ENCODE measurements around the gene KHDRBS1. TPM values are rescaled to one million over a fixed set of nuclear protein-coding genes. Genes with fewer than 3 reads are reported as not detected.
A peak's percentile ranks its signal among the peaks of the same experiment; 100 is the strongest.
"Not testable (repeated sequence)": the region's sequence is repeated elsewhere in the genome, so short reads cannot be mapped to it uniquely, and the experiment has no call there.

KHDRBS1 gene
- total RNA-seq, 1 experiment from 2014 or later: 86.7 TPM

DNA sequence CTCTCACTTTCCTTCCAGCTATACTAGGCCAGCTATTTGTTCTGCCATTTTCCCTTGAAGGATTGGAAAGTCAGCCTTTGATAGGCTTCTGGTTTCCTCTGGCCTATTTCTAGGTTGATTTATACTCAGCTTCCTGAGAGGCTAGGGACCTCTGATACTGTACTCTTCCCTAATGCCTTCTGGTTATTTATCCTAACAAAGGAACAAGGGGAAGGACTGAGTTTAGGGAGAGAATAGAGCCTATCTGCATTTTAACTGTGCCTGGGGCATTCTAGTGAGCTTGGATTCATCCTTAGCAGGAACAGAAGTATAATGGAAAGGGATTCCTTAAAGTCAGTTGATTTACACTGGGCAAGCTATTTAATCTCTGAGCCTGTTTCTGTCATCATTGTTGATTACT lies 47.2 kb downstream of the KHDRBS1 start:
- ATAC-seq: no peak
- POLR2A ChIA-PET (ENCODE audit: unreplicated experiment): no interaction called here
- no peaks in the 10 kb centered on the region for H4K20me1 ChIP-seq (ENCODE audit: low read length)
- no peaks in the 10 kb centered on the region for H3K9me3 ChIP-seq (ENCODE audit: low read length)
- CTCF ChIA-PET: interaction anchor here (0.6 kb wide), 2 partner anchors 81 to 198 kb away, joined by 3 to 10 read pairs; no protein-coding TSS in a partner anchor
- no peak for TF ChIP-seq EZH2phosphoT487 (IDR thresholded peaks at IDR 0.05; ENCODE audit: borderline replicate concordance, low read length)
- H3K27ac ChIP-seq (ENCODE audit: low read length): no peak overlapping the region
- no peaks in the 10 kb centered on the region for H3K27me3 ChIP-seq (ENCODE audit: low read length)
- no peak overlapping the region for H3K4me2 ChIP-seq (ENCODE audit: low read length)
- no peak overlapping the region for H2AFZ ChIP-seq (ENCODE audit: low read length)
- DNase-seq: no peak
- TSS peak; percentile 4 for BruUV-seq (replicated peaks)
- peaks cover 10% of the 10 kb centered on the region for H3K4me1 ChIP-seq (ENCODE audit: insufficient read depth, low read length)
- no peaks in the 10 kb centered on the region for H3K79me2 ChIP-seq (ENCODE audit: low read length)
- H3K9me2 ChIP-seq (replicated peaks; ENCODE audit: low read length): no peaks in the 10 kb centered on the region
- no peak overlapping the region for H3K4me3 ChIP-seq (ENCODE audit: low read length)
- H3F3A ChIP-seq (ENCODE audit: low read length, unreplicated experiment): no peaks in the 10 kb centered on the region
- intact Hi-C loops (cut with micrococcal nuclease): loop anchor here (5.0 kb wide), 1 partner anchor 99 kb away; no protein-coding TSS in a partner anchor
- no peak overlapping the region for H3K9ac ChIP-seq (ENCODE audit: low read length)
- peaks cover 37% of the 10 kb centered on the region for H3K36me3 ChIP-seq (ENCODE audit: low read depth, low read length)

DNA sequence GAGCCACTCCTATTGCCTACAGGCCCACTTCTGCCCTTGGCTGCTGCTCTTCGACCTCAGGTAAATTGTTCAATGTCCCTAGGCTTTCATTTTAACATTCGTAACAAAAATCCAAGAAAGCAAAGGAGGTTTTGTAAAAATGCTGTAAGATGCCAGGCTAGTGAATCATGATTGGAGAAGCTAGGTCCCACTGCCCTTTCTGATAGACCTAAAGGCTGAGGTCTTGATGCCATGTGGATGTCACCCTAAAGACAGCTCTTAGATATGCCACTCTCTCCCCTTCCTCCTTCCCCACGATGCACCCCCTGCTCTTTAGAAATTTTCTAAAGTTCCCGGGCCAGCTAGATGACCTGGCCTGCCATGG lies 49.2 kb downstream of the KHDRBS1 start:
- ChIA-PET CTCF (interaction anchor here (0.8 to 1.4 kb wide), 3 partner anchors 46 to 85 kb away, joined by 3 to 4 read pairs (median 3); no protein-coding TSS in a partner anchor), POLR2A (ENCODE audit: unreplicated experiment) (interaction anchor here (0.7 kb wide), 1 partner anchor 18 kb away, joined by 3 read pairs; no protein-coding TSS in a partner anchor)
- Histone ChIP-seq H3F3A (ENCODE audit: low read length, unreplicated experiment) (no peaks in the 10 kb centered on the region), H3K9ac (ENCODE audit: low read length) (no peak overlapping the region), H3K9me3 (ENCODE audit: low read length) (no peaks in the 10 kb centered on the region), H3K9me2 (replicated peaks; ENCODE audit: low read length) (no peaks in the 10 kb centered on the region), H3K4me3 (ENCODE audit: low read length) (no peak overlapping the region), H3K4me2 (ENCODE audit: low read length) (no peak overlapping the region), H3K27ac (ENCODE audit: low read length) (peak overlapping the region; percentile 20; the same call in 1 of the 2 replicates), H3K4me1 (ENCODE audit: insufficient read depth, low read length) (peaks cover 18% of the 10 kb centered on the region), H4K20me1 (ENCODE audit: low read length) (no peaks in the 10 kb centered on the region), H3K27me3 (ENCODE audit: low read length) (no peaks in the 10 kb centered on the region), H3K36me3 (ENCODE audit: low read depth, low read length) (peaks cover 28% of the 10 kb centered on the region), H3K79me2 (ENCODE audit: low read length) (no peaks in the 10 kb centered on the region), H2AFZ (ENCODE audit: low read length) (no peak overlapping the region)
- TF ChIP-seq EZH2 (IDR thresholded peaks at IDR 0.05; ENCODE audit: low read length, unreplicated experiment) (no peak), EZH2phosphoT487 (IDR thresholded peaks at IDR 0.05; ENCODE audit: borderline replicate concordance, low read length) (no peak)
- TF ChIP-seq, protein P1, sequence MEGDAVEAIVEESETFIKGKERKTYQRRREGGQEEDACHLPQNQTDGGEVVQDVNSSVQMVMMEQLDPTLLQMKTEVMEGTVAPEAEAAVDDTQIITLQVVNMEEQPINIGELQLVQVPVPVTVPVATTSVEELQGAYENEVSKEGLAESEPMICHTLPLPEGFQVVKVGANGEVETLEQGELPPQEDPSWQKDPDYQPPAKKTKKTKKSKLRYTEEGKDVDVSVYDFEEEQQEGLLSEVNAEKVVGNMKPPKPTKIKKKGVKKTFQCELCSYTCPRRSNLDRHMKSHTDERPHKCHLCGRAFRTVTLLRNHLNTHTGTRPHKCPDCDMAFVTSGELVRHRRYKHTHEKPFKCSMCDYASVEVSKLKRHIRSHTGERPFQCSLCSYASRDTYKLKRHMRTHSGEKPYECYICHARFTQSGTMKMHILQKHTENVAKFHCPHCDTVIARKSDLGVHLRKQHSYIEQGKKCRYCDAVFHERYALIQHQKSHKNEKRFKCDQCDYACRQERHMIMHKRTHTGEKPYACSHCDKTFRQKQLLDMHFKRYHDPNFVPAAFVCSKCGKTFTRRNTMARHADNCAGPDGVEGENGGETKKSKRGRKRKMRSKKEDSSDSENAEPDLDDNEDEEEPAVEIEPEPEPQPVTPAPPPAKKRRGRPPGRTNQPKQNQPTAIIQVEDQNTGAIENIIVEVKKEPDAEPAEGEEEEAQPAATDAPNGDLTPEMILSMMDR (conservative IDR thresholded peaks at IDR 0.05; ENCODE audit: low read depth, low read length): no peak
- DNase-seq (no peak), ATAC-seq (no peak)
- intact Hi-C loops (cut with micrococcal nuclease): loop anchor here (1.0 to 5.0 kb wide), 3 partner anchors 46 to 101 kb away; partner anchors contain the start of gene KPNA6
- BruUV-seq (replicated peaks): no TSS peak

DNA sequence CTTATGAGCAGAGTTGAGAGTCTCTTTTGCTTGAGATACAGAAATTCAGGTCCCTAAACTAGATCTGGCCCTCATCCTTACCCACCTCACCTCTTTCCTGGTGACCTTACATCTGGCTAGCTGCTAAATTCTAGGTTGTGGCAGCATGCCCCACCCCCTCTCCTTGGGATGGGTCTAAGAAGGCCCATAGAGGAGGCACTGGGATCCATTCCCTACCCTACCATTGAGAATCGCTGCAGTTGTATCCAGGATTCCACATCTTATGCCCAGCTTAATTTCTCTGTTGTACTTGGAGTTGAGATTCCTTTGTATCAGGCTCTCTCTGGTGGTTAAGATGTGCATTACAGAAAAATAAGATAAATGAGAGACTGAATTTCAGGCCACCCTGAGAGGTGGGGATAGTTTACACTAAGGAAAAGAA lies 49.6 kb downstream of the KHDRBS1 start:
- H4K20me1 ChIP-seq (ENCODE audit: low read length): no peaks in the 10 kb centered on the region
- peak; percentile 63 for DNase-seq
- no TSS peak for BruUV-seq (replicated peaks)

DNA sequence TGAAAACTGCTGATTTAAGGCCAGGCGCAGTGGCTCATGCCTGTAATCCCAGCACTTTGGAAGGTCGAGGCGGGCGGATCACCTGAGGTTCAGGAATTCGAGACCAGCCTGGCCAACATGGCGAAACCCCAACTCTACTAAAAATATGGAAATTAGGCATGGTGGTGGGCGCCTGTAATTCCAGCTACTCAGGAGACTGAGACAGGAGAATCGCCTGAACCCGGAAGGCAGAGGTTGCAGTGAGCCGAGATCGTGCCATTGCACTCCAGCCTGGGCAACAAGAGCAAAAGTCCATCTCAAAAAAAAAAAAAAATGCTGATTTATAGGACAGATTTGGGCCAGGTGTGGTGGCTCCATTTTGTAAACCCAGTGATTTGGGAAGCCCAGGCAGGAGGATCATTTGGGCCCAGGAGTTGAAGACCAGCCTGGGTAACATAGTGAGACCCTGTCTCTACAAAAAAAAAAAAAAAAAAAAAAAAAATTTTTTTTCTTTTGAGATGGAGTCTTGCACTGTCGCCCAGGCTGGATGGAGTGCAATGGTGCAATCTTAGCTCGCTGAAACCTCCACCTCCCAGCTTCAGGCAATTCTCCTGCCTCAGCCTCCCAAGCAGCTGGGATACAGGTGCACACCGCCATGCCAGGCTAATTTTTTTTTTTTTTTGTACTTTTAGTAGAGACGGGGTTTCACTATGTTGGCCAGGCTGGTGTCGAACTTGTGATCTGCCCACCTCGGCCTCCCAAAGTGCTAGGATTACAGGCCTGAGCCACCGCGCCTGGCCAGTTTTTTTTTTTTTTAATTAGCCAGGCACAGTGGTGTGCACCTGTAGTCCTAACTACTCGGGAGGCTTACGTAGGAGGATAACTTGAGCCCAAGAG lies 52.2 kb downstream of the KHDRBS1 start:
- H3K9ac ChIP-seq (ENCODE audit: low read length); BruUV-seq (replicated peaks); ATAC-seq; H2AFZ ChIP-seq (ENCODE audit: low read length); H3K36me3 ChIP-seq (ENCODE audit: low read depth, low read length); intact Hi-C loops (cut with micrococcal nuclease); H3K4me3 ChIP-seq (ENCODE audit: low read length); DNase-seq; H3K9me3 ChIP-seq (ENCODE audit: low read length); H3K27me3 ChIP-seq (ENCODE audit: low read length); H3K9me2 ChIP-seq (replicated peaks; ENCODE audit: low read length); H3K27ac ChIP-seq (ENCODE audit: low read length); H3F3A ChIP-seq (ENCODE audit: low read length, unreplicated experiment); H3K79me2 ChIP-seq (ENCODE audit: low read length); H4K20me1 ChIP-seq (ENCODE audit: low read length): not testable (repeated sequence)
- POLR2A ChIA-PET (ENCODE audit: unreplicated experiment): interaction anchor here (0.6 kb wide), 1 partner anchor 45 kb away, joined by 12 read pairs; no protein-coding TSS in a partner anchor
- Histone ChIP-seq H3K4me2 (ENCODE audit: low read length) (peak overlapping the region; percentile 9; the same call in 1 of the 2 replicates), H3K4me1 (ENCODE audit: insufficient read depth, low read length) (peaks cover 18% of the 10 kb centered on the region)
- CTCF ChIA-PET: interaction anchor here (1.0 kb wide), 1 partner anchor 42 kb away, joined by 3 read pairs; the partner anchor contains the start of gene KPNA6

More for the DNA sequence above, 49.6 kb downstream of the KHDRBS1 start:
- ChIA-PET POLR2A (ENCODE audit: unreplicated experiment) (no interaction called here), CTCF (interaction anchor here (0.8 to 1.4 kb wide), 3 partner anchors 46 to 86 kb away, joined by 3 to 4 read pairs (median 3); no protein-coding TSS in a partner anchor)
- Histone ChIP-seq H3K9ac (ENCODE audit: low read length) (no peak overlapping the region), H3K4me2 (ENCODE audit: low read length) (no peak overlapping the region), H3K4me3 (ENCODE audit: low read length) (no peak overlapping the region), H3K27me3 (ENCODE audit: low read length) (no peaks in the 10 kb centered on the region), H2AFZ (ENCODE audit: low read length) (no peak overlapping the region), H3K36me3 (ENCODE audit: low read depth, low read length) (peaks cover 26% of the 10 kb centered on the region), H3F3A (ENCODE audit: low read length, unreplicated experiment) (no peaks in the 10 kb centered on the region), H3K9me3 (ENCODE audit: low read length) (no peaks in the 10 kb centered on the region), H3K9me2 (replicated peaks; ENCODE audit: low read length) (no peaks in the 10 kb centered on the region), H3K27ac (ENCODE audit: low read length) (no peak overlapping the region), H3K79me2 (ENCODE audit: low read length) (no peaks in the 10 kb centered on the region), H3K4me1 (ENCODE audit: insufficient read depth, low read length) (peaks cover 18% of the 10 kb centered on the region)
- TF ChIP-seq, protein P1 (conservative IDR thresholded peaks at IDR 0.05; ENCODE audit: low read depth, low read length): peak; percentile 67
- TF ChIP-seq EZH2phosphoT487 (IDR thresholded peaks at IDR 0.05; ENCODE audit: borderline replicate concordance, low read length) (no peak), EZH2 (IDR thresholded peaks at IDR 0.05; ENCODE audit: low read length, unreplicated experiment) (no peak)
- peak; percentile 45 for ATAC-seq
- intact Hi-C loops (cut with micrococcal nuclease): loop anchor here (1.0 to 5.0 kb wide), 3 partner anchors 46 to 101 kb away; partner anchors contain the start of gene KPNA6

Measured in PC-3 (cell line).